H9 (cell line): ENCODE measurements around the gene GPR32. TPM values are rescaled to one million over a fixed set of nuclear protein-coding genes. Genes with fewer than 3 reads are reported as not detected.
"Not testable (repeated sequence)": the region's sequence is repeated elsewhere in the genome, so short reads cannot be mapped to it uniquely, and the experiment has no call there.

Experiments used
- DNase-seq: peaks from one replicate; pipeline ENCODE4 v3.0.0-alpha.2; 2017
- H2AFZ ChIP-seq: one replicate; pipeline ENCODE4 v1.6.1; 2013; ENCODE audit warnings: mild to moderate bottlenecking, low read length, control low read depth, moderate library complexity
- H2AK5ac ChIP-seq: 2 replicates; pipeline ENCODE4 v1.6.1; 2013; ENCODE audit warnings: low read length, control low read depth, mixed read lengths; ENCODE audit not compliant: insufficient read length
- H2BK120ac ChIP-seq: one replicate; pipeline ENCODE4 v1.6.1; 2013; ENCODE audit warnings: low read depth, mild to moderate bottlenecking, low read length, control low read depth, inconsistent platforms; ENCODE audit not compliant: poor library complexity, severe bottlenecking
- H2BK12ac ChIP-seq: 2 replicates; pipeline ENCODE4 v1.6.1; 2013; ENCODE audit warnings: low read length, control low read depth, mixed read lengths, low read depth; ENCODE audit not compliant: insufficient read length
- H2BK15ac ChIP-seq: 2 replicates; pipeline ENCODE4 v1.6.1; 2013; ENCODE audit warnings: low read depth, low read length, control low read depth
- H2BK20ac ChIP-seq: one replicate; pipeline ENCODE4 v1.6.1; 2013; ENCODE audit warnings: low read depth, mild to moderate bottlenecking, low read length, control low read depth, inconsistent platforms; ENCODE audit not compliant: poor library complexity, severe bottlenecking
- H2BK5ac ChIP-seq: 2 replicates; pipeline ENCODE4 v1.6.1; 2013; ENCODE audit warnings: low read length, control low read depth, mixed read lengths; ENCODE audit not compliant: insufficient read length
- H3K14ac ChIP-seq: 2 replicates; pipeline ENCODE4 v1.6.1; 2013; ENCODE audit warnings: low read length, control low read depth; ENCODE audit not compliant: insufficient read depth
- H3K18ac ChIP-seq: 2 replicates; pipeline ENCODE4 v1.6.1; 2013; ENCODE audit warnings: low read depth, mild to moderate bottlenecking, mixed read lengths, low read length, control low read depth; ENCODE audit not compliant: insufficient read length
- H3K23ac ChIP-seq: 2 replicates; pipeline ENCODE4 v1.6.1; 2013; ENCODE audit warnings: low read length, control low read depth, mixed read lengths, low read depth; ENCODE audit not compliant: insufficient read length
- H3K23me2 ChIP-seq: 2 replicates; pipeline ENCODE4 v1.6.1; 2013; ENCODE audit warnings: low read depth, mild to moderate bottlenecking, mixed read lengths, low read length, control low read depth; ENCODE audit not compliant: insufficient read length, poor library complexity, severe bottlenecking
- H3K27ac ChIP-seq: 2 replicates; pipeline ENCODE4 v1.5.1; 2013; ENCODE audit warnings: low read length, control low read depth, mixed read lengths, low read depth; ENCODE audit not compliant: insufficient read length
- H3K27me3 ChIP-seq: 2 replicates; pipeline ENCODE4 v1.6.1; 2013; ENCODE audit warnings: low read length, control low read depth, inconsistent platforms; ENCODE audit not compliant: insufficient read depth
- H3K4ac ChIP-seq: 2 replicates; pipeline ENCODE4 v1.6.1; 2013; ENCODE audit warnings: low read depth, mild to moderate bottlenecking, control low read depth, inconsistent platforms, low read length, moderate library complexity
- H3K4me1 ChIP-seq: 2 replicates; pipeline ENCODE4 v1.6.1; 2013; ENCODE audit warnings: low read length, control low read depth, inconsistent platforms; ENCODE audit not compliant: insufficient read depth
- H3K4me2 ChIP-seq: 2 replicates; pipeline ENCODE4 v1.6.1; 2013; ENCODE audit warnings: low read length, control low read depth, mixed read lengths; ENCODE audit not compliant: insufficient read length, insufficient read depth
- H3K56ac ChIP-seq: 2 replicates; pipeline ENCODE4 v1.6.1; 2013; ENCODE audit warnings: low read depth, mild to moderate bottlenecking, mixed read lengths, low read length, control low read depth; ENCODE audit not compliant: insufficient read length
- H3K79me1 ChIP-seq: 2 replicates; pipeline ENCODE4 v1.6.1; 2013; ENCODE audit warnings: low read depth, mild to moderate bottlenecking, moderate library complexity, low read length, control low read depth, inconsistent platforms; ENCODE audit not compliant: insufficient read depth, poor library complexity, severe bottlenecking
- H3K79me2 ChIP-seq: 2 replicates; pipeline ENCODE4 v1.6.1; 2013; ENCODE audit warnings: low read length, control low read depth, inconsistent platforms; ENCODE audit not compliant: insufficient read depth
- H3K9ac ChIP-seq: 2 replicates; pipeline ENCODE4 v1.6.1; 2013; ENCODE audit warnings: low read length, control low read depth, mixed read lengths; ENCODE audit not compliant: insufficient read length; ENCODE audit errors: extremely low read depth
- H3K9me3 ChIP-seq: one replicate; pipeline ENCODE4 v1.6.1; 2013; ENCODE audit warnings: low read depth, low read length, inconsistent platforms; ENCODE audit not compliant: control insufficient read depth
- H3T11ph ChIP-seq: one replicate; pipeline ENCODE4 v1.6.1; 2013; ENCODE audit warnings: mild to moderate bottlenecking, low read length, control low read depth, inconsistent platforms
- H4K20me1 ChIP-seq: one replicate; pipeline ENCODE4 v1.6.1; 2013; ENCODE audit not compliant: control insufficient read depth, insufficient read length, insufficient read depth
- H4K5ac ChIP-seq: 2 replicates; pipeline ENCODE4 v1.6.1; 2013; ENCODE audit warnings: low read depth, mild to moderate bottlenecking, mixed read lengths, low read length, control low read depth; ENCODE audit not compliant: insufficient read length
- H4K8ac ChIP-seq: replicated peaks from 2 replicates; pipeline ENCODE4 v1.6.1; 2013; ENCODE audit warnings: low read length, control low read depth, mixed read lengths, low read depth; ENCODE audit not compliant: insufficient read length
- H4K91ac ChIP-seq: 2 replicates; pipeline ENCODE4 v1.6.1; 2013; ENCODE audit warnings: low read depth, mild to moderate bottlenecking, moderate library complexity, mixed read lengths, low read length, control low read depth; ENCODE audit not compliant: insufficient read length
- H3K27ac Mint-ChIP-seq, 3 experiments: 2 replicates in 2 of 3; 3 replicates in 1 of 3; pipeline ENCODE4 v1.8.0; 2020 to 2021; ENCODE audit warnings: mixed read lengths in 3 of 3, mild to moderate bottlenecking in 1 of 3, moderate library complexity in 1 of 3
- H3K27me3 Mint-ChIP-seq: 2 replicates; pipeline ENCODE4 v1.8.0; 2021; ENCODE audit warnings: low read depth, mild to moderate bottlenecking, moderate library complexity, mixed read lengths
- H3K36me3 Mint-ChIP-seq, 3 experiments: 2 replicates in 2 of 3; 3 replicates in 1 of 3; pipeline ENCODE4 v1.8.0; 2020 to 2021; ENCODE audit warnings: low read depth in 3 of 3, mixed read lengths in 3 of 3; ENCODE audit not compliant: insufficient read depth in 1 of 3
- H3K4me1 Mint-ChIP-seq, 2 experiments: 2 replicates each; pipeline ENCODE4 v1.8.0; 2020; ENCODE audit warnings: mixed read lengths in 2 of 2
- H3K4me3 Mint-ChIP-seq, 2 experiments: 2 replicates in 1 of 2; 3 replicates in 1 of 2; pipeline ENCODE4 v1.8.0; 2020 to 2021; ENCODE audit warnings: mild to moderate bottlenecking in 2 of 2, mixed read lengths in 2 of 2, moderate library complexity in 1 of 2
- H3K9me3 Mint-ChIP-seq, 2 experiments: 2 replicates in 1 of 2; 3 replicates in 1 of 2; pipeline ENCODE4 v1.8.0; 2020; ENCODE audit warnings: mild to moderate bottlenecking in 2 of 2, mixed read lengths in 2 of 2, moderate library complexity in 1 of 2
- WGBS: extraction: QIAGEN DNeasy Blood & Tissue Kit; methylation state at CpG from one replicate; pipeline ENCODE4 v1.1.7; 2013; ENCODE audit warnings: missing lambda C conversion rate, low lambda C conversion rate, mixed read lengths; ENCODE audit not compliant: insufficient read length; ENCODE audit errors: extremely low coverage; 5-methylcytosine and 5-hydroxymethylcytosine counted together
- total RNA-seq: library from RNA; stranded (reverse); gene quantifications from 2 replicates; pipeline ENCODE4 v1.2.1, GENCODE V29; 2021

Gene GPR32
- total RNA-seq, 1 experiment from 2014 or later, result not detected

- not testable (repeated sequence) for H3K18ac ChIP-seq, H3K27ac ChIP-seq, H3K79me2 ChIP-seq, H2AK5ac ChIP-seq, H3K4ac ChIP-seq, H2BK120ac ChIP-seq, DNase-seq, H2AFZ ChIP-seq, H4K5ac ChIP-seq, H3K4me1 ChIP-seq, H3K27ac Mint-ChIP-seq, H3K23me2 ChIP-seq, H3K4me2 ChIP-seq, H3K9me3 ChIP-seq, H3K23ac ChIP-seq, H3K36me3 Mint-ChIP-seq, H3K79me1 ChIP-seq, H3K56ac ChIP-seq, H3T11ph ChIP-seq, H3K9ac ChIP-seq, H3K14ac ChIP-seq, H2BK15ac ChIP-seq, H3K27me3 ChIP-seq, H2BK12ac ChIP-seq, H4K91ac ChIP-seq, H3K9me3 Mint-ChIP-seq, H4K8ac ChIP-seq, H2BK20ac ChIP-seq, H3K4me3 Mint-ChIP-seq, H2BK5ac ChIP-seq, H4K20me1 ChIP-seq
- H3K27me3 Mint-ChIP-seq, result peaks cover 42% of the 10 kb centered on the region
- no CpG with 5 or more reads among the region's 13 CpGs for WGBS
- peaks cover 0 to 14% of the 10 kb centered on the region in 2 experiments; a peak in 3 of 4 replicates for H3K4me1 Mint-ChIP-seq
Measured at GRCh38 chr19:50763521-50763920, 6.7 kb upstream of the GPR32 start.
